ENCODE results near the gene XRCC4.

DNA sequence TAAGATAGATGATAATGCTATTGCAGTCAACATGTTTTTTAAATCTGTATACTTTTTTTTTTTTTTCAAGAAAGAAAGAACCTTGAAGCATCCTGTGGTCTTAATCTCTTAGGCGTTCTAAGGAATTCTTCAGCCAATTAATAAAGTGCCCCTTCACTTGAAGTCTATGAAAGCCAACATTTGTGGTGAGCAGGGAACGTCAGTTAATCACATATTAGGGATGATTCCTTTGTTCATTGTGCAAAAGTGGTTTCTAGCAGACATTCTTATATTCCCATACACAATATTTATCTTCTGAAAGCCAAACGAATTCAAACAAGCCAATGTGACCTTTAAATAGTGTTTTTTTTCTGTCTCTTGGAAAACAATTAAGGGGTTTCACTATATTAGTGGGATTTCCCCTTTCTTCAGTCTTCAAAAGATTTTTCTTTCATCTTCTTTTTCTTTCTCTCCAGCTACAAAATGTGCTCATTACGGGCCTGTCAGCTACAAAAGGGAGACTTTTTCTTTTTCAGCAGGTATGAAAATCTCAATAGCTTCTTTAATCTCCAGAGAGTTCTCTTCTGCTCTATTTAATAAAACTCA lies 40.3 kb upstream of the XRCC4 start:
- TF ChIP-seq CTCF (IDR thresholded peaks at IDR 0.05; ENCODE audit: low read depth, low read length) (no peak), POLR2A (IDR thresholded peaks at IDR 0.05; ENCODE audit: extremely low read depth, insufficient read length) (no peak), MYC (IDR thresholded peaks at IDR 0.05; ENCODE audit: low read depth, low read length) (no peak)
- TF ChIP-seq, protein P1, sequence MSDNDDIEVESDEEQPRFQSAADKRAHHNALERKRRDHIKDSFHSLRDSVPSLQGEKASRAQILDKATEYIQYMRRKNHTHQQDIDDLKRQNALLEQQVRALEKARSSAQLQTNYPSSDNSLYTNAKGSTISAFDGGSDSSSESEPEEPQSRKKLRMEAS (IDR thresholded peaks at IDR 0.05; ENCODE audit: low read depth, low read length), result no peak

All from NB4 (cell line).